GM15510 (cell line): ENCODE results near the gene PLCXD3.

Experiments
- POLR2A ChIP-seq: IDR thresholded peaks from 3 replicates; pipeline ENCODE4 v1.6.1; 2011; ENCODE audit warnings: borderline replicate concordance; ENCODE audit not compliant: insufficient read length; ENCODE audit errors: extremely low read depth

PLCXD3 gene

DNA sequence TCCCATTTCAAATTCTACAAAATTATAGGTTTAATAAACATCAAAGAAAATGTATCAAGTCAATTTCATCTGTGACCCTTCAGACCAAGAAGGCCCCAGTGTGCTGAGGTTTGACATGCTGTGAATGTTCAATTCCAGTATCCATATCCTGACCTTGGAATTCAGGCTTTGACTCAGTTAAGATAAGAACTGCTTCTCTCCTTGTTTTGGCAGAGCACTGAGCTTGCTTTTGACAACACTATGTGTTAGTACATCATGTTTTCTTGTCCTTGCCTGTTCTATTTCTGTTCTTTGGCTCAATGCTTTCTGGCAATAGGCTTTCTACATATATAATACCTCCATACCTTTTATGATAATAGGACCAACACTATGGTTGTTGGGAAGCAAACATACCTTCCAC is 105.6 kb downstream of the PLCXD3 start:
- TF ChIP-seq POLR2A, result no peak

GRCh38 chr5:41403846-41404245 is 106.6 kb downstream of the PLCXD3 start:
- no peak for TF ChIP-seq POLR2A

DNA sequence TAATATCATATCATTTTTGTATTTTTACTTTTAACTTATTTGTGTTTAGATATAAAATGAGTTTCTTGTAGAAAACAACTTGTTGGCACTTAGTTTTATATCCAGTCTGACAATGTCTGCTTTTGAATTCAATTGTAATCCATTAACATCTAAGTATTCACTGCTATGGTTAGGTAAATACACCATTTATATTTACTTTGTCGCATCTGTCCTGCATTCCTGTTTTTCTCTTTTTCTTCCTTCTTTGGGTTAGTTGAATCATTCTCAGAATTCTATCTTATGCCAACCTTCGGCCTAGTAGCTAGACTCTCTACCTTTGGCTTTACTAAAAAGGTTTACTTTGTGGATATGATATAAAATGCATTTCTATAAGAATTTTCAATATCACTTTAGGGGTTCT is 107.6 kb downstream of the PLCXD3 start:
- no peak for TF ChIP-seq POLR2A

DNA sequence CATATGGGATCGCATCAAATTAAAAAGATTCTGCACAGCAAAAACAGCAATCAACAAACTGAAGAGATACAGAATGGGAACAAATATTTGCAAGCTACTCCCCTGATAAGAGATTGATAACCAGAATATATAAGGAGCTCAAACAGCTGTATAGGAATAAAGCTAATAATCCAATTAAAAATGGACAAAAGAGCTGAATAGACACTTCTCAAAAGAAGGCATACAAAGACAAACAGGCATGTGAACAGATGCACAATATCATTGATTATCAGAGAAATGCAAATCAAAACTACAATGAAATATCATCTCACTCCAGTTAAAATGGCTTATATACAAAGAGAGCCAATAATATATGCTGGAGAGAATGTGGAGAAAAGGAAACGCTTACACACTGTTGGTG is 110.6 kb downstream of the PLCXD3 start:
- TF ChIP-seq POLR2A, result no peak

- TF ChIP-seq POLR2A, result no peak
These were observed 118.4 kb downstream of the PLCXD3 start for GRCh38 chr5:41392016-41392415.

- no peak for TF ChIP-seq POLR2A
These were observed 135.8 kb downstream of the PLCXD3 start for GRCh38 chr5:41374631-41375030.

GRCh38 chr5:41373230-41373629 is 137.2 kb downstream of the PLCXD3 start:
- TF ChIP-seq POLR2A, result no peak

DNA sequence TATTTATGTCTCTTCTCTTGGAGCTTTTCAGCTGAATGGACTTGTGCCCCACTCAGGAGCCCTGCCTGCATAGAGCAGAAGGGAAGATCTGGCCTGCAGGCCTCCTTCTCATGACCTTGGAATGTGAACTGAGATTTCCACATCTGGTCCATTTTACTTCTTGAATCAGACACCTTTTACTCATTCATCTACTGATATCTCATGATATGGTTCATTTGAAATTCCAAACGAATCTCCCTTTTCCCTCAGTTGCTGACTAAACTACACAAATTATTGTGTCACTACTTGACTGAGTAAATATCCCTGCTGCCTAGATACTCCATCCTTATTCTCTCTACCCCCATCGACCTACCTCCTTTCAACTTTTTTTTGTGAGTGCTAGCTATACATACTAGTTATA is 138.7 kb downstream of the PLCXD3 start:
- no peak for TF ChIP-seq POLR2A

- TF ChIP-seq POLR2A, result no peak
These were observed 139.9 kb downstream of the PLCXD3 start for GRCh38 chr5:41370482-41370881.

DNA sequence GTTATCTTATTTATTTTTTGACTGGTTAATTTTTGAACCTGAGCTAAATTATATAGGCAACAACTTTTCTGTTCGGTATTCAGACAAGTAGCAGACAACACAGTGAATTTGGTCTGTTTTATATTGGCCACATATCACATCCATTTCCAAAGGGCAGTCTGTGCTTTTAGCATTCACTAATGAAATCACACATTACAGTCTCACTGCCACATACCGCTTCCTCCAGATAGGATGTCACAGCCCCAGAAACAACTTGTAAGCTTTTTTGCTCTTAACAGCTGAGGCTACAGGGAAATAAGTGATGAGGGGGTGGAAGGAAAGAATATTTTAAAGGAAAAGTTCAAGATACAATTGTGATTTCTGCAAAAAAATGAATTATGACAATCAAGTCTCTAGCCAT is 140.6 kb downstream of the PLCXD3 start:
- TF ChIP-seq POLR2A, result no peak

DNA sequence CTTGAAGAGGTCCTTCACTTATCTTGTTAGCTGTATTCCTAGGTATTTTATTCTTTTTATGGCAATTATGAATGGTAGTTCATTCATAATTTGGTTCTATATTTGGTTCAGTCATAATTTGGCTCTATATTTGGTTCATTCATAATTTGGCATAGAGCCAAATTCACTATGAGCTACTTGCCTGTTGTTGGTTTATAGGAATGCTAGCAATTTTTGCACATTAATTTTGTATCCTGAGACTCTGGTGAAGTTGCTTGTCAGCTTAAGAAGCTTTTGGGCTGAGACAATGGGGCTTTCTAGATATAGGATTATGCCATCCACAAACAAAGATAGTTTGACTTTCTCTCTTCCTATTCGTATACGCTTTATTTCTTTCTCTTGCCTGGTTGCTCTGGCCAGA is 142.2 kb downstream of the PLCXD3 start:
- no peak for TF ChIP-seq POLR2A

- no peak for TF ChIP-seq POLR2A
These were observed 145.0 kb downstream of the PLCXD3 start for GRCh38 chr5:41365369-41365768.

GRCh38 chr5:41364346-41364745 is 146.1 kb downstream of the PLCXD3 start:
- TF ChIP-seq POLR2A, result no peak

DNA sequence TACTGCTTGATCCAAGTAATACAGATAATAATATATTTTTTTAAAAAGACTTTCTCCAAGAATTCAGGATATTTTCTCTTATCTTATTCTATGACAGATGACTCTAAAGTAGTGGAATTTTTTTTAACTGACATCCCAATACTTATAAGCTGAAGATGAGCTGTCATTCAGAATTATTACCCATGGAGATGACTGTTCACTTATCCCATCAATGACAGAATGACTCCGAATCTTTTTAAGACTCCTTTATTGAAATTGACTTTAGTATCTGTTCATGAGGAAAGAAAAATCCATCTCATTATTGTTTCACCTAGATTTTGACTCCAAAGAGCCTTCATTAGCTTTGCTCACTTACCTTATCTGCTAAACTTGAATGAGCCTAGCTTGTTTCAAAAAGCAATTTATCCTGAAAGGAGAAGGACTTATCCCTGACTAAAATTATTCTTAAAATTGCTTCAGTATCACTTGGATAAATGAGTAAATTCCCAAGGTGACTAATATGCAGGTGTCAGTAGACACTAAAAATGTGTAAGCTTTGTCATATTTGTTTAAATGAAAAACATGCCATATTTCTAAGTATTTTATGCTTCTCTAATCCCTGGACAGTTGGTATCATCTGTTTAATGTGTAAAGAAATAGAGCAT is 146.9 kb downstream of the PLCXD3 start:
- TF ChIP-seq POLR2A, result no peak

GRCh38 chr5:41356786-41357185 is 153.6 kb downstream of the PLCXD3 start:
- TF ChIP-seq POLR2A, result no peak

- no peak for TF ChIP-seq POLR2A
These were observed 160.6 kb downstream of the PLCXD3 start for GRCh38 chr5:41349846-41350245.

- no peak for TF ChIP-seq POLR2A
These were observed 162.8 kb downstream of the PLCXD3 start for GRCh38 chr5:41347569-41347968.
